Body of pancreas (tissue), 4 donors: ENCODE measurements around the gene MUC5B.

Experiments used
- POLR2A ChIP-seq, 3 donors: fragments of 450-650 bp; IDR thresholded peaks; one replicate each; pipeline ENCODE4 v1.6.1; 2016; ENCODE audit warnings: antibody characterized with exemption in 3 of 3, mild to moderate bottlenecking in 2 of 3
- TF ChIP-seq, protein P1 (sequence below), 7 experiments: fragments of 450-650 bp in 4 of 7; fragments of 200-600 bp in 3 of 7; sonication (generic) in 3 of 7; IDR thresholded peaks; one replicate each; pipeline ENCODE4 v1.5.1; 2016 to 2019; ENCODE audit warnings: antibody characterized with exemption in 7 of 7

GRCh38 chr11:1298695-1299492 is 76.0 kb downstream of the MUC5B start:
- TF ChIP-seq, protein P1, sequence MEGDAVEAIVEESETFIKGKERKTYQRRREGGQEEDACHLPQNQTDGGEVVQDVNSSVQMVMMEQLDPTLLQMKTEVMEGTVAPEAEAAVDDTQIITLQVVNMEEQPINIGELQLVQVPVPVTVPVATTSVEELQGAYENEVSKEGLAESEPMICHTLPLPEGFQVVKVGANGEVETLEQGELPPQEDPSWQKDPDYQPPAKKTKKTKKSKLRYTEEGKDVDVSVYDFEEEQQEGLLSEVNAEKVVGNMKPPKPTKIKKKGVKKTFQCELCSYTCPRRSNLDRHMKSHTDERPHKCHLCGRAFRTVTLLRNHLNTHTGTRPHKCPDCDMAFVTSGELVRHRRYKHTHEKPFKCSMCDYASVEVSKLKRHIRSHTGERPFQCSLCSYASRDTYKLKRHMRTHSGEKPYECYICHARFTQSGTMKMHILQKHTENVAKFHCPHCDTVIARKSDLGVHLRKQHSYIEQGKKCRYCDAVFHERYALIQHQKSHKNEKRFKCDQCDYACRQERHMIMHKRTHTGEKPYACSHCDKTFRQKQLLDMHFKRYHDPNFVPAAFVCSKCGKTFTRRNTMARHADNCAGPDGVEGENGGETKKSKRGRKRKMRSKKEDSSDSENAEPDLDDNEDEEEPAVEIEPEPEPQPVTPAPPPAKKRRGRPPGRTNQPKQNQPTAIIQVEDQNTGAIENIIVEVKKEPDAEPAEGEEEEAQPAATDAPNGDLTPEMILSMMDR (IDR thresholded peaks at IDR 0.05), result peak in 2 of 7 experiments; percentile 4 to 5
- TF ChIP-seq POLR2A (IDR thresholded peaks at IDR 0.05), result peak in 2 of 3 donors; percentile 48 to 69
